Nephron (organoid): Measurements from ENCODE around the gene QSOX2.

ENCODE experiments used
- H3K27ac Mint-ChIP-seq, 3 experiments: 2 replicates each; pipeline ENCODE4 v1.8.0; 2020; ENCODE audit warnings: mixed read lengths in 3 of 3, mild to moderate bottlenecking in 2 of 3, moderate library complexity in 1 of 3
- H3K27me3 Mint-ChIP-seq: 2 replicates; pipeline ENCODE4 v1.8.0; 2021; ENCODE audit warnings: low read depth, mild to moderate bottlenecking, moderate library complexity, mixed read lengths
- H3K36me3 Mint-ChIP-seq: 2 replicates; pipeline ENCODE4 v1.8.0; 2020; ENCODE audit warnings: low read depth, mixed read lengths
- H3K4me1 Mint-ChIP-seq: 2 replicates; pipeline ENCODE4 v1.8.0; 2020; ENCODE audit warnings: mixed read lengths
- H3K4me3 Mint-ChIP-seq, 3 experiments: 2 replicates each; pipeline ENCODE4 v1.8.0; 2020; ENCODE audit warnings: mild to moderate bottlenecking in 3 of 3, mixed read lengths in 3 of 3, moderate library complexity in 2 of 3
- H3K9me3 Mint-ChIP-seq: 2 replicates; pipeline ENCODE4 v1.8.0; 2020; ENCODE audit warnings: mixed read lengths
- TF ChIP-seq, protein P1 (sequence below), 3 experiments: fragments of 200-600 bp; sonication (generic); IDR thresholded peaks; one replicate each; pipeline ENCODE4 v1.5.0; 2021; ENCODE audit warnings: antibody characterized with exemption in 3 of 3; ENCODE audit not compliant: unreplicated experiment in 3 of 3

QSOX2 gene

DNA sequence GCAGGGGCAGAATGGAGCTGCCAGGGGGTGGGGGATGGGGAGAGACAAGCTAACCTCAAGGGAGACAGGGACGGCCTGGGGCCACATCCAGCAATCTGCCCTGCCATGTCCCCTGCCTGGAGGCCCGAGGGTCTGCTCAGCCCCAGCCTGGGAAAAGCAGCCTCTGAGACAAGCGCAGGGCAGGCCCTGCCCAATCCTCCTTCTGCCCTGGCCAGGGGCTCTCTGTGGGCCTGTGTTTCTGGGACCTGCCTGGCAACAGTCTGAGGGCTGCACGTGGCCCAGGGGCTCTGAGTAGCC, 13.9 kb upstream of the QSOX2 start:
- Mint-ChIP-seq H3K27ac (no peak overlapping the region), H3K4me1 (no peaks in the 10 kb centered on the region), H3K4me3 (no peak overlapping the region), H3K36me3 (no peaks in the 10 kb centered on the region), H3K9me3 (no peaks in the 10 kb centered on the region), H3K27me3 (peaks cover 16% of the 10 kb centered on the region)
- TF ChIP-seq, protein P1, sequence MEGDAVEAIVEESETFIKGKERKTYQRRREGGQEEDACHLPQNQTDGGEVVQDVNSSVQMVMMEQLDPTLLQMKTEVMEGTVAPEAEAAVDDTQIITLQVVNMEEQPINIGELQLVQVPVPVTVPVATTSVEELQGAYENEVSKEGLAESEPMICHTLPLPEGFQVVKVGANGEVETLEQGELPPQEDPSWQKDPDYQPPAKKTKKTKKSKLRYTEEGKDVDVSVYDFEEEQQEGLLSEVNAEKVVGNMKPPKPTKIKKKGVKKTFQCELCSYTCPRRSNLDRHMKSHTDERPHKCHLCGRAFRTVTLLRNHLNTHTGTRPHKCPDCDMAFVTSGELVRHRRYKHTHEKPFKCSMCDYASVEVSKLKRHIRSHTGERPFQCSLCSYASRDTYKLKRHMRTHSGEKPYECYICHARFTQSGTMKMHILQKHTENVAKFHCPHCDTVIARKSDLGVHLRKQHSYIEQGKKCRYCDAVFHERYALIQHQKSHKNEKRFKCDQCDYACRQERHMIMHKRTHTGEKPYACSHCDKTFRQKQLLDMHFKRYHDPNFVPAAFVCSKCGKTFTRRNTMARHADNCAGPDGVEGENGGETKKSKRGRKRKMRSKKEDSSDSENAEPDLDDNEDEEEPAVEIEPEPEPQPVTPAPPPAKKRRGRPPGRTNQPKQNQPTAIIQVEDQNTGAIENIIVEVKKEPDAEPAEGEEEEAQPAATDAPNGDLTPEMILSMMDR (IDR thresholded peaks at IDR 0.05; ENCODE audit: unreplicated experiment in 3 of 3) = no peak

DNA sequence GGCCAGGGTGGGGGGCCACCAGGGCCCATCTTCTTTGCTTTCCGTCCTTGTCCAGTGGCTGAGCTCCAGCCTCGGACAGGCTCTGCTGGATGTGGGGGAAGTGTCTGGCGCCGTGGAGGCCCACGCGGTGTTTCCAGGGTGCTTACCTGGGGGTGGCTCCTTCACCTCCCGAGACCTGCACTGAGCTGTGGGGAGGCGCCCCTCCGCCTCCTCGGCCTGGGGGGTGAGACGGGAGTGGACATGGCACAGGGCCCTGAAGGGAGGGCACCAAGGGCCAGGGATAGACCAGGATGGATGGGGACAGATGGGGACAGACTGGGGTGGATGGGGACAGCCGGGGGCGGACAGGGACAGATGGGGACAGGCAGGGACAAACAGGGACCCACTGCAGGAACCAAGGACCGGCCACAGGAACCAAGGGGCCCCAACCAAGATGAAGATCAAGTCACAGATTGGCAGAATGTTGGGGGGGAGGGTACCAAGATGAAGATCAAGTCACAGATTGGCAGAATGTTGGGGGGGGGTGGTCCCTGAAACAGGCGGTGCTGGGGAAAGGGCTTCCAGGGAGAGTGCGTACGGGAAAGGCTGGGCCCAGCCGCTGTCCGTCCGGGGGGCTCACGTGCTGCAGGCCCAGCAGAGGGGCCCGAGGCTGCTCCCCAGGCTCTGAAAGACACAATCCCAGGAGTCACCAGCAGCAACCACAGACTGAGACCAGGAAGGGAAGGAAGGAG, 13.3 kb upstream of the QSOX2 start:
- H3K4me3 Mint-ChIP-seq = no peak overlapping the region

DNA sequence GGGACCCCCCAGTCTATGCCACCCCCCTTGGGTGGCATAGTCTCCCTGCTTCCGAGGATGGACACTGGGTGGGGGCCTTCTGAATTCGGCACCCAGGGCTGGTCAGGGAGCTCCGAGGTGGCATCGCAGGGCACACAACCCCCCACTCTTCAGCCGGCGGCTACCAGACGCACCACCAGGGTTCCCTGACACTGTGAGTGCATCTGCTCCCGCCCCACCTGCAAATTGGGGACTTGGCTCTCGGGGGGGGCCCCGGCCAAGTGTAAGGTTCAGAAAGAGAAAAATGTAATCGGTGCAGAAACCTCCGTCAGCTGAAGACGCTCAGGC, 12.7 kb upstream of the QSOX2 start:
- Mint-ChIP-seq H3K4me1 (no peaks in the 10 kb centered on the region), H3K27ac (no peak overlapping the region), H3K9me3 (no peaks in the 10 kb centered on the region), H3K4me3 (no peak overlapping the region), H3K36me3 (no peaks in the 10 kb centered on the region), H3K27me3 (peaks cover 16% of the 10 kb centered on the region)
- TF ChIP-seq, protein P1 (IDR thresholded peaks at IDR 0.05; ENCODE audit: unreplicated experiment in 3 of 3) = no peak

More for the DNA sequence above, 13.3 kb upstream of the QSOX2 start:
- Mint-ChIP-seq H3K36me3 (no peaks in the 10 kb centered on the region), H3K4me1 (no peaks in the 10 kb centered on the region), H3K27me3 (peaks cover 16% of the 10 kb centered on the region), H3K9me3 (no peaks in the 10 kb centered on the region), H3K27ac (no peak overlapping the region)
- TF ChIP-seq, protein P1 (IDR thresholded peaks at IDR 0.05; ENCODE audit: unreplicated experiment in 3 of 3) = no peak

DNA sequence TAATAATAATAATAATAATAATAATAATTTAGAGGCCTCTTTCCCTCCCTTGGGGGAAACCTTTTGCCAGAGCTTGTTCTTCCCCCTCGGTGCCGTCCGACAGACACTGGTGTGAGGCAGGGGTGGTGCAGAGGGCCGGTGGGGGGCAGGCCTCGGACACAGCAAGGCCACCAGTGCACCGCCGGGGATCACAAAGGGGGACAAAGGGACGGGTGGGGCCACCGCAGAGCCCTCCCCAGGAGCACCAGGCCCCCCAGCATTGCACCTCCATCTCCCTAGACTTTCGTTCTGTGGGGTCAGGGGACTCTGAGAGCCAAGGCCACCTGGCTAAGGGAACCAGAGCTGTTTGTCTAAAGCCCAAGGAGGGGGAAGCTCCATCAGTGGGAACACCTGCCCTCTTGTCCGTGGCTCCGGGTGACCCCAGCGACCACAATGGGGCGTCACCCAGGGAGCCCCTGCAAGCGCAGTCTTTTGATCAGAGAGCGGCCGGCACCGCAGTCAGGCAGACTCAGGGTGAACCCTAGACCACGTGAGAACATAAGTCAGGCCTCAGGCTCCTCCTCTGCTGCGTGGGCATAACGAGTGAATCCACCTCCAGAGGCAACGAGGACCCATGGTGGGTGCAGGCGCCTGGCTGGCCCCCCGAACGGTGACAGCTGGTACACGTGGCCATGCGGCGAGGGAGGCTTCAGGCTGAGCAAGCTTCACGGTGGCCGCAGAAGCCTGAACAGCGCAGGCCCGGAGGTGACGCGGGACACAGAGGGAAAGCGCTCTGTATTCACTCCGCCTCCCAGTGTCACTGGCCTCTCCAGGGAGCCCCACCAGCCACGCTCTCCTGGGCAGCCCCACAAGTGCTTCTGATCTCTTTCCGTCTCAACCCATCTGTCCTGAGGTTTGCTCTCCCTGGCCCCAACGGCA, 12.0 kb upstream of the QSOX2 start:
- Mint-ChIP-seq H3K36me3 (no peaks in the 10 kb centered on the region), H3K4me1 (no peaks in the 10 kb centered on the region), H3K4me3 (no peak overlapping the region), H3K9me3 (no peaks in the 10 kb centered on the region), H3K27me3 (peaks cover 16% of the 10 kb centered on the region), H3K27ac (no peak overlapping the region)
- TF ChIP-seq, protein P1 (IDR thresholded peaks at IDR 0.05; ENCODE audit: unreplicated experiment in 3 of 3) = no peak

DNA sequence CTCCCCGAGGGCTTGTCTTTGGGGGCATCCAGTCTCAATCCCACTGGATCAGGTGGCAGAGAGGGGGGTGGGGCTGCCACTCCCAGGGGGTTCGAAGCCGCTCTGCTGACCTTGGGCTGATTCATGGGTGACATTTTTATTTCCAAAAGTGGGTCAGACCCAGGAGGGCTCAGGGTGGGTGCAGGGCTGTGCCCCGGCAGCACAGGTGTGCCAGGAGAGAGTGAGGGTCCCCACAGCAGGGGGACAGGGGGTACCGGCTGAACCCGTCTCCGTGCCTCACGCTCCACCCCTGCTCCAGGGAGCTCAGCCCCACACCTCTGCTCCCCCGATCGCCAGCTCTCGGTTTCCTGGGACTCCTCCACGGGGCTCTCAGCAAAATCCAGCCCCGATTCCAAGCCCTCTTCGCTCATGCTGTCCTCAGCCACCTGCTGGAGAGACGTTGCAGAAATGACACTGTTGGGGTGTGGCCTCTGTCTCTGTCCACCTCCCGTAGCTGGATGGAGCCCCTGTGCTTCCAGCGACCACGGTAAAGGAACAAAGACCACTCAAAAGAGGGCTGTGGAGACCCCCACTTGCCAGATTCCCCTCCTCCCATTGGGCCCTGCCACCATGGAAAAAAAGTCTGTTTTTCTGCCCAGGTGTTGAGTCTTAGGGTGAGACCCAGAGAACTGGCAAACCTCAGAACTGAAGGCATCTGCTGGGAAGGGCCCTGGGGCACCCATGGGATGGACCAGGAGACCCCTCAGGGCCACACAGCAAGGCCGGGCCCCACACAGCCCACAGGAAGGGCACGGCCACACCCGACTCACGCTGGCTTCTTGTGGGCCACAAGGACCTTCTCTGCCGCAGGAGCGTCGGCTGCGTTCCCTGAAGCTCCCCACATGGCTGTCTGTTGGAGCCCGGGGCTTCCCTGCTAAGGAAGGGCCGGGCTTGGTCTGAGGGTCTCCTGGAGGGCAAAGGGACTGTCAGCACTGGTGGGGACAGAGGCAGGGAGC, 10.6 kb upstream of the QSOX2 start:
- no peaks in the 10 kb centered on the region for H3K9me3 Mint-ChIP-seq
- H3K4me1 Mint-ChIP-seq = no peaks in the 10 kb centered on the region
- TF ChIP-seq, protein P1 (IDR thresholded peaks at IDR 0.05; ENCODE audit: unreplicated experiment in 3 of 3) = no peak
- peaks cover 14% of the 10 kb centered on the region for H3K27me3 Mint-ChIP-seq
- H3K36me3 Mint-ChIP-seq = no peaks in the 10 kb centered on the region
- H3K4me3 Mint-ChIP-seq = no peak overlapping the region
- H3K27ac Mint-ChIP-seq = no peak overlapping the region
